Left lung (tissue), 10 donors: ENCODE results near the gene CD69. TPM values are rescaled to one million over a fixed set of nuclear protein-coding genes. Genes with fewer than 3 reads are reported as not detected.

Experiments
- ATAC-seq: fragments of 200-7000 bp; cut with Tn5 transposase; one replicate; pipeline ENCODE4 v1.9.1; 2020; ENCODE audit warnings: moderate library complexity
- DNase-seq, 4 donors: peaks; one replicate each; pipeline ENCODE4 v3.0.0-alpha.2; 2013 to 2020
- H3K27ac ChIP-seq, 2 donors: fragments of 200-600 bp; sonication (generic) in 1 of 2; one replicate each; pipeline versions ENCODE4 v1.5.0 to v1.8.0; 2020 to 2021
- H3K27me3 ChIP-seq, 2 donors: fragments of 200-600 bp; sonication (generic) in 1 of 2; one replicate each; pipeline versions ENCODE4 v1.5.0 to v1.8.0; 2020 to 2021
- H3K36me3 ChIP-seq, 2 donors: fragments of 200-600 bp; sonication (generic) in 1 of 2; one replicate each; pipeline versions ENCODE4 v1.5.0 to v1.8.0; 2020 to 2021
- H3K4me1 ChIP-seq, 2 donors: fragments of 200-600 bp; one replicate each; pipeline ENCODE4 v1.8.0; 2021
- H3K4me3 ChIP-seq, 2 donors: fragments of 200-600 bp; sonication (generic) in 1 of 2; one replicate each; pipeline versions ENCODE4 v1.5.0 to v1.8.0; 2020 to 2021; ENCODE audit warnings: mild to moderate bottlenecking in 1 of 2
- H3K9me3 ChIP-seq, 2 donors: fragments of 200-600 bp; sonication (generic) in 1 of 2; one replicate each; pipeline versions ENCODE4 v1.5.0 to v1.8.0; 2020 to 2021
- CTCF ChIP-seq, 2 donors: fragments of 200-600 bp; sonication (generic) in 1 of 2; IDR thresholded peaks; one replicate each; pipeline versions ENCODE4 v1.5.0 to v1.8.0; 2021; ENCODE audit warnings: antibody characterized with exemption in 2 of 2
- intact Hi-C, 2 donors: fragments of 100-400 bp; cut with DNase I; formaldehyde crosslinking; loops; one replicate each; pipeline versions ENCODE4 v1.11.2 to v1.14.2; 2022
- polyA plus RNA-seq, 6 donors: library from polyadenylated mRNA; unstranded; fragments of 120-200 nt; gene quantifications; one replicate each; pipeline ENCODE4 v1.2.1, GENCODE V29; 2013; ENCODE audit not compliant: insufficient read length in 6 of 6
- total RNA-seq, 2 donors: library from RNA; stranded (reverse); fragmentation: NEBNext Ultra II Directional; extraction: Animal tissue kit (Norgen Biotek cat#: 25700); gene quantifications; one replicate each; pipeline ENCODE4 v1.2.1, GENCODE V29; 2021
- donor health status: DM: no; HTN: yes; CAD: no.
- donor health status: DM: no; HTN: no; CAD: no.

The CD69 gene
- total and polyA plus RNA-seq, 8 donors = 2.8 to 7.0 (median 5.4) TPM

GRCh38 chr12:9758119-9758518 is 2.6 kb downstream of the CD69 start:
- intact Hi-C loops = loop anchor here in 1 of 2 donors (5.0 kb wide), 1 partner anchor 39 kb away; no protein-coding TSS in a partner anchor
- Histone ChIP-seq H3K27ac (peak overlapping the region; percentile 45 to 76), H3K9me3 (no peaks in the 10 kb centered on the region), H3K4me3 (peak overlapping the region in 1 of 2 donors; percentile 47), H3K36me3 (peaks cover 0 to 10% of the 10 kb centered on the region in 2 donors), H3K27me3 (no peaks in the 10 kb centered on the region), H3K4me1 (peaks cover 0 to 22% of the 10 kb centered on the region in 2 donors)
- DNase-seq (no peak), ATAC-seq (no peak)
- TF ChIP-seq CTCF (IDR thresholded peaks at IDR 0.05) = no peak

- Histone ChIP-seq H3K27me3 (no peaks in the 10 kb centered on the region), H3K4me1 (peaks cover 0 to 20% of the 10 kb centered on the region in 2 donors), H3K36me3 (peaks cover 0 to 10% of the 10 kb centered on the region in 2 donors), H3K4me3 (peak overlapping the region in 1 of 2 donors; percentile 47), H3K9me3 (no peaks in the 10 kb centered on the region), H3K27ac (no peak overlapping the region)
- no peak for DNase-seq
- no peak for ATAC-seq
- intact Hi-C loops = loop anchor here in 1 of 2 donors (5.0 kb wide), 1 partner anchor 40 kb away; no protein-coding TSS in a partner anchor
- TF ChIP-seq CTCF (IDR thresholded peaks at IDR 0.05) = no peak
These were observed 3.2 kb downstream of the CD69 start for GRCh38 chr12:9757433-9758025.

GRCh38 chr12:9756706-9757105 is 4.0 kb downstream of the CD69 start:
- peak overlapping the region in 1 of 2 donors; percentile 47 for H3K4me3 ChIP-seq
- H3K9me3 ChIP-seq = no peaks in the 10 kb centered on the region
- no peaks in the 10 kb centered on the region for H3K27me3 ChIP-seq
- H3K36me3 ChIP-seq = peaks cover 0 to 10% of the 10 kb centered on the region in 2 donors
- peaks cover 0 to 16% of the 10 kb centered on the region in 2 donors for H3K4me1 ChIP-seq
- DNase-seq (no peak), ATAC-seq (no peak)
- intact Hi-C loops = loop anchor here in 1 of 2 donors (5.0 kb wide), 1 partner anchor 41 kb away; no protein-coding TSS in a partner anchor
- no peak for TF ChIP-seq CTCF (IDR thresholded peaks at IDR 0.05)
- H3K27ac ChIP-seq = no peak overlapping the region

- H3K4me3 ChIP-seq = no peak overlapping the region
- no peaks in the 10 kb centered on the region for H3K27me3 ChIP-seq
- H3K9me3 ChIP-seq = no peaks in the 10 kb centered on the region
- intact Hi-C loops = loop anchor here in 1 of 2 donors (5.0 kb wide), 1 partner anchor 41 kb away; no protein-coding TSS in a partner anchor
- TF ChIP-seq CTCF (IDR thresholded peaks at IDR 0.05) = no peak
- no peak overlapping the region for H3K27ac ChIP-seq
- ATAC-seq = no peak
- no peak for DNase-seq
- H3K36me3 ChIP-seq = peaks cover 0 to 10% of the 10 kb centered on the region in 2 donors
- peaks cover 0 to 13% of the 10 kb centered on the region in 2 donors for H3K4me1 ChIP-seq
These were observed 4.5 kb downstream of the CD69 start for GRCh38 chr12:9756170-9756569.

- DNase-seq (no peak), ATAC-seq (no peak)
- H3K27ac ChIP-seq = no peak overlapping the region
- TF ChIP-seq CTCF (IDR thresholded peaks at IDR 0.05) = no peak
- peaks cover 0 to 10% of the 10 kb centered on the region in 2 donors for H3K36me3 ChIP-seq
- intact Hi-C loops = loop anchor here in 1 of 2 donors (5.0 kb wide), 1 partner anchor 42 kb away; no protein-coding TSS in a partner anchor
- peaks cover 0 to 13% of the 10 kb centered on the region in 2 donors for H3K4me1 ChIP-seq
- no peaks in the 10 kb centered on the region for H3K27me3 ChIP-seq
- H3K9me3 ChIP-seq = no peaks in the 10 kb centered on the region
- H3K4me3 ChIP-seq = no peak overlapping the region
These were observed 5.1 kb downstream of the CD69 start for GRCh38 chr12:9755567-9755966.
